Endodermal cell (in vitro differentiated cells): ENCODE data around the gene IL18R1. TPM values are rescaled to one million over a fixed set of nuclear protein-coding genes. Genes with fewer than 3 reads are reported as not detected.

ENCODE experiments used
- DNase-seq: peaks from one replicate; pipeline ENCODE4 v3.0.0-alpha.2; 2017
- H3K27ac ChIP-seq: 2 replicates; pipeline ENCODE4 v1.5.1; 2013; ENCODE audit warnings: mild to moderate bottlenecking, low read depth, low read length, moderate library complexity
- H3K27me3 ChIP-seq: 2 replicates; pipeline ENCODE4 v1.6.1; 2013; ENCODE audit warnings: mild to moderate bottlenecking, low read length, moderate library complexity; ENCODE audit not compliant: insufficient read depth, control insufficient read depth, poor library complexity, severe bottlenecking
- H3K36me3 ChIP-seq: 2 replicates; pipeline ENCODE4 v1.7.0; 2013; ENCODE audit warnings: mild to moderate bottlenecking, low read length, moderate library complexity; ENCODE audit not compliant: control insufficient read depth, insufficient read depth
- H3K4me1 ChIP-seq: one replicate; pipeline ENCODE4 v1.7.0; 2013; ENCODE audit warnings: low read length; ENCODE audit not compliant: control insufficient read depth, insufficient read depth
- H3K4me3 ChIP-seq: 2 replicates; pipeline ENCODE4 v1.5.1; 2013; ENCODE audit warnings: mild to moderate bottlenecking, low read length, moderate library complexity
- H3K9ac ChIP-seq: 2 replicates; pipeline ENCODE4 v1.6.1; 2013; ENCODE audit warnings: mild to moderate bottlenecking, low read length, moderate library complexity; ENCODE audit not compliant: poor library complexity, severe bottlenecking; ENCODE audit errors: extremely low read depth
- H3K9me3 ChIP-seq: 2 replicates; pipeline ENCODE4 v1.6.1; 2013; ENCODE audit warnings: mild to moderate bottlenecking, low read length, moderate library complexity; ENCODE audit not compliant: control insufficient read depth
- H3K27ac Mint-ChIP-seq: 2 replicates; pipeline ENCODE4 v1.8.0; 2020; ENCODE audit warnings: mixed read lengths
- H3K27me3 Mint-ChIP-seq: 2 replicates; pipeline ENCODE4 v1.8.0; 2021; ENCODE audit warnings: mild to moderate bottlenecking, mixed read lengths; ENCODE audit not compliant: insufficient read depth
- H3K36me3 Mint-ChIP-seq: 2 replicates; pipeline ENCODE4 v1.8.0; 2020; ENCODE audit warnings: low read depth, mixed read lengths
- H3K4me1 Mint-ChIP-seq: 2 replicates; pipeline ENCODE4 v1.8.0; 2020; ENCODE audit warnings: mixed read lengths
- H3K4me3 Mint-ChIP-seq: 2 replicates; pipeline ENCODE4 v1.8.0; 2020; ENCODE audit warnings: mild to moderate bottlenecking, moderate library complexity, mixed read lengths
- H3K9me3 Mint-ChIP-seq: 2 replicates; pipeline ENCODE4 v1.8.0; 2020; ENCODE audit warnings: mild to moderate bottlenecking, mixed read lengths
- WGBS, 2 experiments: methylation state at CpG; one replicate each; pipeline versions ENCODE4 v1.1.5 to v1.1.7; 2013; ENCODE audit warnings: missing lambda C conversion rate in 2 of 2, mixed read lengths in 1 of 2; ENCODE audit not compliant: insufficient coverage in 1 of 2, insufficient read length in 1 of 2; 5-methylcytosine and 5-hydroxymethylcytosine counted together
- total RNA-seq, 2 donors: library from RNA; stranded (reverse); fragmentation: NEBNext Ultra II Directional in 1 of 2; extraction: Animal tissue kit (Norgen Biotek cat#: 25700) in 1 of 2; gene quantifications; 2 replicates in 1 of 2; 3 replicates in 1 of 2; pipeline ENCODE4 v1.2.1, GENCODE V29; 2021
- TF ChIP-seq, protein P1 (sequence below): fragments of 200-600 bp; sonication (generic); conservative IDR thresholded peaks from 2 replicates; pipeline ENCODE4 v1.5.0; 2021; ENCODE audit warnings: antibody characterized with exemption, mild to moderate bottlenecking

Gene IL18R1
- total RNA-seq, 2 donors from 2014 or later = 2.2 to 2.4 TPM

DNA sequence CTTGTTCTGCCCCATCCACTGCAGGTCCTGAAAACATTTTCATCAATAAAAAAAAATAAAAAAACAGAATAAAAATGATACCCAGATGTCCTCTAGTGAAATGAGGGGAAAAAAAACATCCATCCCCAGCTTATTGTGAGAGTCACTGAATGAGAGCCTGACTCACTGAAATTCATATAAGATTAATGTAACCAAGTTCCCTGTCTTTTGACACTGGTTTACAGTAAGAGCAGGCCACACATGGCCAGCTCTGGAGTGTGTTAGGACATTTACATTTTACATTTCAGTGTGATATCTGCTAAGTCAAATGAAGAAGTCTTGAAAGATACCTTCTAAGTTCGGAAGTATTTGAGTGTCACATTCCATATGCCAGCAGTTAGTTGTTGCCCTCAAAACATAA lies 21.1 kb upstream of the IL18R1 start:
- Mint-ChIP-seq H3K4me3 (no peak overlapping the region), H3K27ac (no peak overlapping the region), H3K9me3 (peaks cover 8% of the 10 kb centered on the region), H3K4me1 (peaks cover 16% of the 10 kb centered on the region), H3K36me3 (no peaks in the 10 kb centered on the region), H3K27me3 (peaks cover 3% of the 10 kb centered on the region)
- Histone ChIP-seq H3K4me3 (no peak overlapping the region), H3K27me3 (no peaks in the 10 kb centered on the region), H3K36me3 (no peaks in the 10 kb centered on the region), H3K9me3 (peaks cover 8% of the 10 kb centered on the region), H3K27ac (no peak overlapping the region), H3K9ac (no peak overlapping the region), H3K4me1 (peaks cover 11% of the 10 kb centered on the region)
- no peak for DNase-seq
- TF ChIP-seq, protein P1, sequence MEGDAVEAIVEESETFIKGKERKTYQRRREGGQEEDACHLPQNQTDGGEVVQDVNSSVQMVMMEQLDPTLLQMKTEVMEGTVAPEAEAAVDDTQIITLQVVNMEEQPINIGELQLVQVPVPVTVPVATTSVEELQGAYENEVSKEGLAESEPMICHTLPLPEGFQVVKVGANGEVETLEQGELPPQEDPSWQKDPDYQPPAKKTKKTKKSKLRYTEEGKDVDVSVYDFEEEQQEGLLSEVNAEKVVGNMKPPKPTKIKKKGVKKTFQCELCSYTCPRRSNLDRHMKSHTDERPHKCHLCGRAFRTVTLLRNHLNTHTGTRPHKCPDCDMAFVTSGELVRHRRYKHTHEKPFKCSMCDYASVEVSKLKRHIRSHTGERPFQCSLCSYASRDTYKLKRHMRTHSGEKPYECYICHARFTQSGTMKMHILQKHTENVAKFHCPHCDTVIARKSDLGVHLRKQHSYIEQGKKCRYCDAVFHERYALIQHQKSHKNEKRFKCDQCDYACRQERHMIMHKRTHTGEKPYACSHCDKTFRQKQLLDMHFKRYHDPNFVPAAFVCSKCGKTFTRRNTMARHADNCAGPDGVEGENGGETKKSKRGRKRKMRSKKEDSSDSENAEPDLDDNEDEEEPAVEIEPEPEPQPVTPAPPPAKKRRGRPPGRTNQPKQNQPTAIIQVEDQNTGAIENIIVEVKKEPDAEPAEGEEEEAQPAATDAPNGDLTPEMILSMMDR = no peak
- WGBS, 2 experiments = 89 to 100% methylated on average over 1 of the region's 1 CpG

DNA sequence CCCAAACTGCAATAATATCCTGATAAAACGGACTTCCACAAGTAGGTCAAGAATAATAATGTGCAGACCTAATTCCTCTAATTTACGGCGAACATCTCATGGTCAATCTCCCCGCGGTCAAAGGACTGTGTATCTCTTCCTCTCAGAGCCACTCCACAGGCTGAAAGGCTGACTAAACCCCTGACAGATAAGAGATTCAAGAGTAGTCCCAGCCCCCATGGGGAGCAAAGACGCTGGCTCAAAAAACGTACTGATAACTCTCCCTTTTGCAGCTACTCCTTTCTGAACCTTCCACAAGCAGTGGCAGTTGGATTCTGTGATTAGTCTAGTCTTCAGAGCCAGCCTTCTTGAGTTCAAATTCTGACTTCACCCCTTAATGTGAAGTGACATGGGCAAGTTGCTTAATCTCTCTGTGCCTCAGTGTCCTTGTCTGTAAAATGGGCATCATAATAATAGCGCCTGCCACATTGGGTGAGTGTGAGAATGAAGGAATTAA lies 19.7 kb upstream of the IL18R1 start:
- H3K36me3 ChIP-seq = no peaks in the 10 kb centered on the region
- H3K9ac ChIP-seq = no peak overlapping the region
- TF ChIP-seq, protein P1 = no peak
- H3K27ac ChIP-seq = no peak overlapping the region
- Mint-ChIP-seq H3K4me1 (peaks cover 16% of the 10 kb centered on the region), H3K4me3 (no peak overlapping the region), H3K27me3 (peaks cover 3% of the 10 kb centered on the region), H3K27ac (no peak overlapping the region), H3K9me3 (peaks cover 1% of the 10 kb centered on the region), H3K36me3 (no peaks in the 10 kb centered on the region)
- peaks cover 4% of the 10 kb centered on the region for H3K9me3 ChIP-seq
- H3K4me1 ChIP-seq = peaks cover 11% of the 10 kb centered on the region
- 76 to 88% methylated on average over 8 of the region's 8 CpGs for WGBS, 2 experiments
- DNase-seq = peak; percentile 56
- no peak overlapping the region for H3K4me3 ChIP-seq
- no peaks in the 10 kb centered on the region for H3K27me3 ChIP-seq

DNA sequence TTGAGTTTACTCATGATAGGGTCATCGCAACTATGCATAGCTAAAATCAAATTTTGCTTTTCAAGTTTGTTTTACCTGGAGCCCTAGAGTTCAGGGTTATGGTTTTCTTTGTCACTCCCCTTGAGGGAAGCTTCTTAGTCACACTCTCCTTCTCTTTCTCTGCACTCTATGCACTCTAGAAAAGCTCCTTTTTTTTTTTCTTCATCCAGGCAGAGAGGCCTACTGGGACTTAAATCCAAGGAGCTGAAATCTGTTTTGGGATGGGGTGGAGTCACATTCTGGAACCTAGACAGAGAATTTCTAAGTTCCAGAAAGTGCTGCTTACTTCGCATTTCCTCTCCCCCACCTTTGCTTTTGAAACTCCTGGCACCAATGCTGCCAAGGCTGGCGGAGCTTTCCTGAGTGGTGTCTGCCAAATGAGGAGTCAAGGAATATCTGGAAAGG lies 19.1 kb upstream of the IL18R1 start:
- no peak overlapping the region for H3K4me3 ChIP-seq
- peaks cover 3% of the 10 kb centered on the region for H3K27me3 Mint-ChIP-seq
- peaks cover 11% of the 10 kb centered on the region for H3K4me1 ChIP-seq
- H3K4me3 Mint-ChIP-seq = no peak overlapping the region
- H3K9me3 ChIP-seq = no peaks in the 10 kb centered on the region
- no peaks in the 10 kb centered on the region for H3K36me3 ChIP-seq
- 94 to 95% methylated on average over 3 of the region's 3 CpGs for WGBS, 2 experiments
- H3K27me3 ChIP-seq = no peaks in the 10 kb centered on the region
- H3K4me1 Mint-ChIP-seq = peaks cover 16% of the 10 kb centered on the region
- H3K9ac ChIP-seq = no peak overlapping the region
- no peak overlapping the region for H3K27ac ChIP-seq
- H3K9me3 Mint-ChIP-seq = no peaks in the 10 kb centered on the region
- no peaks in the 10 kb centered on the region for H3K36me3 Mint-ChIP-seq
- no peak overlapping the region for H3K27ac Mint-ChIP-seq
- TF ChIP-seq, protein P1 = no peak
- no peak for DNase-seq
